ENCODE data around the gene PRRC1.

Gene PRRC1

DNA sequence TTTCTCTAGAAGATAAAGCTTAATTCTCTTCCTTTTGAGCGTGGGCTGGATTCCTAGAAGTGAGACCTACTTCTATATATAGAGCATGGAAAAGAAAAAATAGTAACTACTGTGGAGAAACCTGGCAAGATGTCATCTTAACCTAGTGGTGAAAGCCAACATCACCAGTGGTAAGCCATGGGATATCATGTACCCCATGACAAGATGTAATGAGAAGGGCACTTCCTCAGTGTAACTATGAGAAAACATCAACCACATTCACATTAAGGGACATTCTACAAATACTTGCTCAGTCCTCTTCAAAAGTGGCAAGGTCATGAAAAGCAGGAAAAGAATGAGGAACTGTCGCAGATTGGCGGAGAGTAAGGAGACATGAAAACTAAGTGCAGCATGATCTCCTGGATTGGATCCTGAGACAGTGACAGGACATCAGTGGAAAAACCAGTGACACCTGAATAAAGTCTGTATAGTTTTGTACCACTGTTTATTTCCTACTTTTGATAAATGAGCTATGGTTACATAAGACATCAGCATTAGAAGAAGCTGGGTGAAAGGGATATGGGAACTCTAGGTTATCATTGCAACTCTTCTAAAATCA is 65.4 kb downstream of the PRRC1 start:
- DNase-seq: no peak

DNA sequence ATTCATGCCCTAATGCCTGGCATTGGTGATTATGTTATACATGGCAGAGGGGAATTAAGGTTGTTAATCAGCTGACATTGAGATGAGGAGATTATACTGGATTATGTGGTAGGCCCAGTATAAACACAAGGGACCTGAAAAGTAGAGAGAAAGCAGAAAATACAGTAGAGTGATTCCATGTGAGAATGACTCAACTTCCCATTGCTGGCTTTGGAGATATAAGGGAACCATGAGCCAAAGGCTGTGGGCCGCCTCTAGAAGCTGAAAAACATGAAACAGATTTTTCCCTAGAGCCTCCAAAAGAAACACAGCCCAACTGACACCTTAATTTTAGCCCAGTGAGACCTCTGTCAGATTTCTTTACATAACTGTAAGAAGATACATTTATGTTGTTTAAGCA is 66.4 kb downstream of the PRRC1 start:
- DNase-seq: no peak

DNA sequence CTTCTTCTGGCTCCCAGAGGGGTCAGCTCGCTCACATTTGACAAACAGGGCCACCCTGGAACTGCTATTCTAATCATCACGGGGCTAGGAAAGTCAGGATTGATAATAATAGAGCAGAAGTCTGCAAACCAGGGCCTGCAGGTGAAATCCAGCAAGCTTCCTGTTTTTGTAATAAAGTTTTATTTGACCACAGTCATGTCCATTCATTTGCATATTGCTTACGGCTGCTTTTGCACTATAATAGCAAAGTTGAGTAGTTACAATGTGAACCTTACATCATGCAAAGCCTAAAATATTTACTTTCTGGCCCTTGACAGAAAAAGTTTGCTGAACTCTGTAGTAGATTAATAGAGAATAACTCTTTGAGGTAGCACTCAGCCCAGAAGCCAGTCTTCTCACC is 68.2 kb downstream of the PRRC1 start:
- no peak for DNase-seq

DNA sequence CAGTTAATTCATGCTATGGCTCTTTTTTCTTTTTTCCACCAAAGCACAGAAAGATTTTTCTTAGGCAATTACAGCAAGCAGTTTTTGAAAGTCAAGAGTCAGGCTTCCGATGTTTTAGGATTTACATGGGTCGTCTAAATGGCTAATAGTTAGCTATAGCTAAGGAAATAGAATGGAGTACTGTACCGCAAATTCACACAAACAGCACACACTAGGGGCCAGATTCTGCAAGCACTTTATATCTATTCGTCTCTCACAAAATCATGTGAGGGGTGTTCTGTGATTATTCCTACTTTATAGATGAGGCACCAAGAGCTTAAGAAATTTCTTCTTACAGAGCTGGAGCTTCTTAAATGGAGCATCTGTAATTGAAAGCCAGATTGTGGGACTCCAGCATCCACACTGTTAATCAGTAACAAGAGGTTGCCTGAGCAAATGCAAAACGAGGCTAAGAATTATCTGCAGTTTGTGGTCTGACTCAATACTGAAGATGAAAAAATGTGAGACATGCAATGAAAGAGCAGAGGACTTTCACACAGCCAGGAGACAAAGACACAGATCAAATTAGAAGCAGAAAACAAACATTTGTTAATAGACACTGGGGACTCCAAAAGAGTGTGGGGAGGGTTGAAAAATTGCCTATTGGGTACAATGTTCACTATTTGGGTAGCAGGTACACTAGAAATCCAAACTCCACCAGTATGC is 68.8 kb downstream of the PRRC1 start:
- no peak for DNase-seq

DNA sequence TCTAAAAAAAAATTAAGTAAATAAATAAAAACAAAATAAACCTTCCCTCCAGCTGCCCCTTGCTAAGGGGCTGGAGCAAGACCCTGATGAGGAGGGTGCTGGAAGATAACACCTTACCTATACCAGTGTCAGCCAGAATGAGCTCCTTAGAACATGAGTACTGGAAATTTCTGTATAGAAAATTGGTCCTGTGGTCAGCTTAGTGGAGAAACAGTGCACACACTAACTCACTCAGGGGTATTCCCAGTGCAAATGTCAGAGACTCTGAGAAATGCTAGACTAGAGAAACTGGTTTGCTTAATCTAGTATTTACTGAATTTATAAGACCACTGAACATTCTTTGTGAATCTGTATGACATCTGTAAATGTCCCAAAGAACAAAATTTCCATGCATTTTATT is 69.4 kb downstream of the PRRC1 start:
- no peak for DNase-seq

DNA sequence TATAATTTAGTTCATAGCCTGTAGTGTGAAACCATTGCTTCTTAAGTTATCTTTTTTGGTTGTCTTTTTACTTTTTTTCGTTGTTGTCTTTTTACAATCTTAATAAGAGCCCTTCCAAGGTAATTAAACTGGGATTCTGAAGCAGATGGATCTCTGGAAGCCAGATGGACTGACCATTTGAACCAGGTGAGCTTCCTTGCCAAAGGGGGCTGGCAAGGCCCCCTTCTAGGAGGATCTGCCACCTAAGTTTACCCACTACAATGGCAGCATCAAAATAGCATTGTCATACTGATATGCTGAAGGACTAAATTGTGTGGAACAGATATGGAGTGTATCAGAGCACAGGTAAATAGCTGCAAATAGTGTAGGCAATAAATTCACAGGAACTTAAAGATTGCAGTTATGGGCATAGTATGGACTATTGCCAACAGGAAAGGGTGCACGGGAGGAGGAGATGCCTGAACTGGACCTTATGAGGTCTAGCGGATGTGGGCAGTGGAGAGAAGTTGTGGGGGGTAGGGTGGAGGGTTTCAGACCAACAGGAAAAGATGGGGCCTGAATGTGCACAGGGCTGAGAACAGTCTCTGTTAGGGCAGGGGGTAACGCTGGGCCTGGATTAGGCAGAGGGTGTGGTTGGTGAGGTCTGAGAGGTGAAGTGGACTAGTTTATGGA is 69.9 kb downstream of the PRRC1 start:
- no peak for DNase-seq

DNA sequence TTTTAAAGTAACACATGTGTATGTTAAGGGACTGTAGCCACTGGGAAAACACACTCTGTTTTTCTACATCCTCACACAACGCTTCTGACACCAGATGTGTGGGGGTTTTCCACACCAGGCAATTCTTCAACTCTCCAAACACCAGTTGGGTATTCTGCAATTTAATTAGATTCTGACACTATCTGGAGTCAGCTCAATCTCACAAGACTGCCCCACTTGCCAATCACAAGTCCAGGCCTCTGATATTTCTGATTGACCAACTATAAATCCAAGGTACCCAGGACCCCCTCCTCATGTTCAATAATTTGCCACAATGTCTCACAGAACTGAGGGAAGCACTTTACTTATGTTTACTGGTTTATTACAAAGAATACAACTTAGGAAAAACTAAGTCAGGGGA is 70.9 kb downstream of the PRRC1 start:
- DNase-seq: no peak

DNA sequence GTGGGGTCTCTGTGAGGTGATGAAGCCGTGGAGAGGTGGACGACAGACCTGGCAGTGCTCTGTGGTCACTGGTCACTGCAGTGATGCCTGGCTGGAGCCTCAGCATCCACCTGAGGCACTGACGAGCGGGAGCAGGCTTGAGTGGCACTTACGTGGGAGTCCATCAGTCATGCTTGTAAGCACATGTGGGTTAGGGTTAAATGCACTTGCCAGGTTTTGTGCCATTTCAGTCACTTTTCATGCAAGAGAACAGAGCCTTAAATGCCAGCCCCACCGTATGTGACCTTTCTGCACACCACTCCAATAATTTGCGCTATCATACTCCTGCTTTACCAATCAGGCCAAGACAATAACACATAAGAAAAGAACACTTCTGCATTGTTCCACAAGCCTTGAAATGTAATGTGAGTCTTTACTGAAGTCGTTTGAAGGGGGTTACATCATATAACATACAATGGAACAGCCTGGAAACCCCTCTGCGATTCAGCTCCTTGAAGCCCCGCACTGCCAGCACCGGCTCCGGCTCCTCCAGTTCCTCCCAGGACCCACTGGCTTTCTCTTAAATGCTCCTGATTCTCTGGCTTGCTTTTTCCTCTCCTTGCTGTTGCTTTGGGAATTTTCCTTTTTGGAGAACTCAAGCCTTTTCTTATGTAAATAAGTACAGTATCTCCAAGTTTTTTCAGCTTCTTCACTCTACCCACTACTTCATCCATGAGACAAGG is 72.0 kb downstream of the PRRC1 start:
- DNase-seq: no peak

DNA sequence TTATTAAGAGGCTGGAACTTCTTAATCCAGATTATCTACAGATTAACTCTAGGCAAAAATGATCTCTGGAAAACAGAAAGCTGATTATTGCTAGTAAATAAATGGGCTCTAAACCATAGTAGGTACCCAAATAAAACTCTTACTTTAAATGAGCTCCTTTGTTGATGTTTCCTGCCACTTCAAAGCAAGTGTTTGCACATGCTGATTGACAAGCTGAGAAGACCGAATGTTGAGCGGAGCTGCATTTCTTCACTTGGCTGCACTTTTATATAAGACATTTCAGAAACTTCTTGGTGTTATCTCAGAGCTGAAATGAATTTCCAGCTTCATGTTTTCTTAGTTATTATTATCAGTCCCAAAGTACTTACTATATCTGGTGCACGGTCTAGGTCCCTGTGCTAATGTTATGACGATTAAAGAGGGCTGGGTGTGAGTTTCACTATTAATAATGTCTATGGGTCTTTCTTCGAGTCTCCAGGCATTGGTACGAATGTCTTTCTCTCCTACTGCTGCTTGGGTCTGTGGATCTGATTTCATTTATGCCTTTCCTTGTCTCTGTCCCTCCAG is 72.8 kb downstream of the PRRC1 start:
- no peak for DNase-seq

DNA sequence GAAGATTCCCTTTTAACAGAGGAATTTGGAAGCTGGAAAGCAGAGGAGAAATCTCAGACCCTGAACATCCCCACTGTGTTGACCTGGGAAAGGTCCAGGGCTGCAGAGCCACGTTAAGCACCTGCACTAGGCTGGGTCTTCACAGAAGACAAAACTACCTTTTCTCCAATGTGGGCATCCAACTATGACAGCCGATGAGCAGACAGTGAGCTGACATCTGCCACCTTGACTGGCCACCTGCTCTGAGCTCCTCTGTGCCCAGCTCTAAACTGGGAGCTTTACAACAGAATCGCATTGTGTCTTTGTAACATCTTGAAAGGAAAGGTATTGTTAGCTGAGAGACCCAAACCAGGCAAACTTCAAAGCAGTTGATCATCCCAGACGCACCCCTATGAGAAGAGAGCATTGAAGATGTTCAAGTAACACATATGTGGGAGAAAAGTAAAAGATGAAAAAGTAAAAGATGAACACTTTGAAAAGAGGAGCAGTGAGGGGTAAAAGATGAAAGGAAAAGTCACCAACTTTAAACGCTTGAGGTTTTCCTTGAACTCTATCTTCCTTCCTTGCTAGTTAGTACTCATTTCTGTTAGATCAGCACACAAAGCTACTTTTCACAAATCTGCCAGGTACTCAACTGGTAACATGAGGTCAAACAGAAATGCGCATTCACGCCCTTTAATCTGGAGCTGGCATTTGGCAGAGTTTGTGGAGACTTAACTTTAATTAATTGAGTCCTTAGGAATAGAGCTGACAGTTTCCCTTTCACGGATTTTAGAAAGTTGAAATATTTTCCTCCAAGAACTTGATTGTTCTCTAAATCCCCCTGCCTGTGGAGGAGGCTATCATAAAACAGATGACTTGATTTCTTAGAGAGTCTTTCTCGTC is 78.3 kb downstream of the PRRC1 start:
- DNase-seq: no peak

DNA sequence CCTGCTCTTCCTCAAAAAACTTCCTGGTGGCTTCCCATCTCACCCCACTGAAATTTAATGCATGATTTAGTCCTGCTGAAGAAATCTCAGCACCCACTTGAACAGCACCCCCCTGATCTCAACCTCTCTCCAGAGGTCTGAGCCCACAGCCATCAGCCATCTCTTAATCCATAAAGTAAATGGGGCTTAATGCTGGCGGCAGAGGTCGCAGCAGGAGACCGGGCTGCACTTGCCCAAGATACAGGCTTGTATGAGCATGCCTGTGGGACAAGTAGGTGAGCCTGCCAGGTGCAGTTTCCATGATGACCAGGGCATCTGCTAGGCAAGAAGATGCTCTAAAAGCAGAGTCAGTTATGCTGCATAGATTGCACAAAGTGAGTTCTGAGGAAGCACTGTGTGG is 79.1 kb downstream of the PRRC1 start:
- DNase-seq: no peak

DNA sequence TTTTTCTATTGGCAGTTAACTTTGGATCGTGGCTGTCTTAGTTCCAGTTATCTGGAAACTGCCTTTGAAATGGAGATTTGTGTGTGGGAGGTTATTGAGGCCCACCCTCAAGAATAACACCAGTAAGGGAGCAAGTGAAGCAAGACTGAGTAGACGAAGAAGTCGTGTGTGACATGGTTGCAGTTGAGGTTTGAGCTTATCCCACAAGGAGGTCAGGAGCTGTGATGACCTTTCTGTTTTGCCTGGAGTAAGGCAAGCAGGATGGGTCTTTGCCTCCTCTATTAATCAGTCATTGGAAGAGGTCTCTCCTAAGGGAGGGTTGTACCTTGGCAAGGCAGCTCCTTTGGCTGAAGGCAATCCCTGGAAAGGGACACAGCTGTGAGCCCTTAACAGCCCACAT is 81.9 kb downstream of the PRRC1 start:
- no peak for DNase-seq

DNA sequence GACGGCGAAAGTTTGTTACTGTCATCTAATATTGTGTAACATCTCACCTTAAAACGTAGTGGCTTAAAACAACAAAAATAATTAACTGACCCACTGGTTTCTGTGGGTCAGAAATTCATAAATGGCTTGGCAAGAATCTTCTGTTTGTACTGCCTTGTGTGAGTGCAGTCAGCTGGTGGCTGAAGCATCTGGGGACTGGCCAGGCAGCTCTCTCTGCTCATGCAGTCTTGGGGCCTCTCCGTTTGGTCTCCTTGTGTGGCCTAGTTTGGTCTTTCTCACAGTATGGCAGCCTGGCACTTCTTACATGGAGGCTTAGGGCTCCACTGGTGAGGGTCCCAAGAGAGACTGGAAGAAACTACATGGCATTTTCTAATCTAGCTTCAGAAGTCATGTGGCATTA is 82.4 kb downstream of the PRRC1 start:
- DNase-seq: no peak

DNA sequence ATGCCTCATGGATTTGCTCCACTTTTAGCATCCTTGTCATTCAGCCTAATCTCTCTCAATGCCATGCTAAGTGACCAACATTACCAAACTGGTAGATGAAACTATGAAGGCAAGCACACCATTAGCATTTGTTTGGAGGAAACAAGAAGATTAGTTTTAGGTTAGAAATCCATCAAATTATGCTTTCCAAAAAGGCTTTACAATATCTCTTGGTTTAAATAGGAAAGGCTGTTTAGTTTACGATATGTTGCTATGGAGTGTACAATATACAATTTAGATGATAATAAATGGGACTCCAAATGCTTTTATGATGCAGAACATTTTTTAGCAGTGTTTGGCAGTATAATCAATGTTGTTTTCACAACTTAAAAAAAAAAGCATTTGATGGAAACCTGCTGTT is 83.7 kb downstream of the PRRC1 start:
- no peak for DNase-seq

DNA sequence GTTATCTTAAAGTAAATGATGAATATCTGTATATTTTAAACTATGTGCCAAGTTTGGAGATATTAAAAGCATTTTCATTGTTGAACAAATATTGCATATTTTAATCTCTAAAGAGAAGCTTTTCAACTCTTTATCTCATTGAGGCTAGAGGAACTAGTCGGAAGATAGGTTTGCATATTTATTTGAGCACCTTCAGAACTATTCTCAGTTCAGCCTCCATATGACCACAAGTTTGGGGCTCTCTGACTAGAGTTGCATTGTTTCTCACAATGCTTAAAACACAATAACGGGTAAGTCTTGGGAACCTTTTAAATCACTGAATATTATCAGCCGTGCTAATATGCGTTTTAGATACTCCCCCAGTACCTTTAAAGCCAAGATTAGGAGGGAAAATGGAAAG is 84.2 kb downstream of the PRRC1 start:
- no peak for DNase-seq

DNA sequence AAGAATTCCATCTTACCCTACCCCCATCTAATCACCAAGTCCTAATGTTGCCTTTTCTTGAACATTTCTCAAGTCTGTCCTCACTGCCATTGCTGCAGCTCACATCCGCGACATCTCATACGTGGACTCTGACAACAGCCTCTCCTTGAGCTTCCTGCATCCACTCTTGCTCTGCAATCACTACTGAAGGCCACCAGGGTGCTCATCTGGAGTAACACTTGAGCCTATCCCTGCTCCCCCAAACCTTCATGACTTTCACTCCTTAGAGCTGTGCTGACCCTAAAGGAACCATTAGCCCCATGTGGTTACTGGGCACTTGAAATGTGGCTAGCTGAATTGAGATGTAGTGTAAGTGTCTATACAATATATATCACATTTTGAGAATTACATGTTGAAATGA is 85.0 kb downstream of the PRRC1 start:
- DNase-seq: no peak

DNA sequence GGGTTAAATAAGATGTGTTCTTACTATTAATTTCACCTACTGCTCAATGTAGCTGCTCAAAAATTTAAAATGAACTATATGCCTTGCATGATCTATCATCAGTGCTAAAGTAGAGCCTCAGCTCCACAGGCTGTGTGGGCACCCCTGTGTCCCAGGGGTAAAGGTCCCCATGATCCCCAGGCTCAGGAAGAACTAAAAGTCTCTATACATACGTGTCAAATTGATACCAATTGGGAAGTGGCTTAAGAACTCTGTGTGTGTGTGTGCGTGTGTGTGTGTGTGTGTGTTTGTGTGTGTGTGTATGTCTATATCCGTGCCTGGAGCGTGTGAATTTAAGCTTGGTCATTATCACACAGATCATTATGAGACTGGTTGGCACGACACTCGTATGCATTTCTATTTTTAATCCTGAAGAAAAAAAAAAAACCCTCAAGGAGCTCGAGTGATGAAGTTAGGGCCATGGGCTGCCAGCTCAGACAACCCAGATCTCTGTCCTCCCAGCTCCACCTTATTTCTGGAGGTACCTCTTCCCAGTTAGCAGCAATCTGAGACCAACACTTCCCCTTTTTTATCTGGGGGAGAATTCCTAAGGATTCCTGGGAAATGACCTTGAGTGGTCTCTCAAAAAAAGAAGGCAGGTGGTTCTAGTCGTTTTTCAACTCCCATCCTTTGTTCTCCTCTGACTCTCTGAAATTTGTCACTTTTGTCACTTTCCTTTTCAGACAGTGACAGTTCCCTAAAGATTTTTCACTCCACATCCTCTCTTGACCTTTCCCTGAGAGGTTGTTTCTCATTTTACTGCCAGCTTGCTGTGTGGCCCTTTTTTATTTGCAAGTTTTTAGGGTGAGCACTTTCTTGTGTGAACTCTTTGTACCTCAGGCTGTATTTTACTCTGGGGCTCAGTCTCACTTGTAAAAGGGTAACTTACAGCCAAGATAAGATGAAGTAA is 85.7 kb downstream of the PRRC1 start:
- no peak for DNase-seq

All from stimulated activated CD4-positive, alpha-beta T cell treated with anti-CD3 and anti-CD28 coated beads, Interleukin-4, amount 100 ng/mL, for 24 hours (primary cell).